Measurements from ENCODE around the gene SUMO3.

GRCh38 chr21:44813149-44813548 is 4.7 kb downstream of the SUMO3 start:
- no peak for TF ChIP-seq RCOR1 (IDR thresholded peaks at IDR 0.05; ENCODE audit: low read length)
- TF ChIP-seq CTCF (IDR thresholded peaks at IDR 0.05): no peak
- TF ChIP-seq FOXM1 (IDR thresholded peaks at IDR 0.05; ENCODE audit: low read depth): no peak
- no peak for TF ChIP-seq MXI1 (IDR thresholded peaks at IDR 0.05; ENCODE audit: low read depth, low read length)
- no peak for TF ChIP-seq EP300 (IDR thresholded peaks at IDR 0.05; ENCODE audit: borderline replicate concordance in 1 of 2, low read depth in 1 of 2, low read length in 1 of 2)
- TF ChIP-seq NFIC (IDR thresholded peaks at IDR 0.05; ENCODE audit: borderline replicate concordance): no peak
- no peak for TF ChIP-seq YY1 (IDR thresholded peaks at IDR 0.05; ENCODE audit: low read depth)
- no peak for TF ChIP-seq POLR2AphosphoS5 (IDR thresholded peaks at IDR 0.05; ENCODE audit: low read depth, low read length)
- no peak for TF ChIP-seq TEAD4 (IDR thresholded peaks at IDR 0.05; ENCODE audit: borderline replicate concordance, insufficient read depth)
- no peak for TF ChIP-seq SMC3 (IDR thresholded peaks at IDR 0.05; ENCODE audit: low read depth, low read length)
- no peak for TF ChIP-seq TCF12 (IDR thresholded peaks at IDR 0.05)
- TF ChIP-seq CHD2 (IDR thresholded peaks at IDR 0.05; ENCODE audit: low read length, partially characterized antibody): no peak
- no peak for TF ChIP-seq REST (IDR thresholded peaks at IDR 0.05; ENCODE audit: low read depth, low read length)
- no peak for TF ChIP-seq USF2 (IDR thresholded peaks at IDR 0.05; ENCODE audit: borderline replicate concordance, low read depth, low read length)

Measured in SK-N-SH (cell line).